Spinal cord (tissue), 10 donors: ENCODE measurements around the gene ACTG1. TPM values are rescaled to one million over a fixed set of nuclear protein-coding genes. Genes with fewer than 3 reads are reported as not detected.

Experiments
- DNase-seq, 6 donors: peaks; one replicate each; pipeline versions ENCODE4 v3.0.0 to v3.0.0-alpha.2; 2013 to 2015; ENCODE audit warnings: low spot score in 6 of 6, low read depth in 4 of 6
- H3K27ac ChIP-seq: one replicate; pipeline ENCODE4 v1.5.1; 2013; ENCODE audit warnings: low read depth, low read length, control low read depth
- H3K27me3 ChIP-seq: one replicate; pipeline ENCODE4 v1.6.1; 2013; ENCODE audit warnings: low read length; ENCODE audit not compliant: control insufficient read depth, insufficient read depth
- H3K36me3 ChIP-seq: one replicate; pipeline ENCODE4 v1.6.1; 2013; ENCODE audit warnings: low read length; ENCODE audit not compliant: control insufficient read depth, insufficient read depth
- H3K4me1 ChIP-seq: one replicate; pipeline ENCODE4 v1.6.1; 2013; ENCODE audit warnings: low read length; ENCODE audit not compliant: control insufficient read depth, insufficient read depth
- H3K4me3 ChIP-seq: one replicate; pipeline ENCODE4 v1.5.1; 2013; ENCODE audit warnings: low read depth, low read length, control low read depth
- H3K9me3 ChIP-seq: one replicate; pipeline ENCODE4 v1.6.1; 2013; ENCODE audit warnings: low read length; ENCODE audit not compliant: control insufficient read depth, insufficient read depth
- WGBS: methylation state at CpG from one replicate; pipeline ENCODE4 v1.1.5; 2013; ENCODE audit warnings: missing lambda C conversion rate; ENCODE audit not compliant: insufficient coverage; 5-methylcytosine and 5-hydroxymethylcytosine counted together
- polyA plus RNA-seq, 2 donors: library from polyadenylated mRNA; unstranded; fragments of 120-200 nt; gene quantifications; one replicate each; pipeline ENCODE4 v1.2.1, GENCODE V29; 2013; ENCODE audit not compliant: insufficient read length in 2 of 2
- total RNA-seq, 2 donors: library from RNA; depleted of rRNA in 1 of 2; stranded (reverse); fragments of 120-200 nt in 1 of 2; fragments of >200 nt in 1 of 2; gene quantifications; one replicate each; pipeline versions ENCODE4 v1.2.3 to v1.2.4, GENCODE V29; 2013 to 2014
- donor health status: healthy.

Gene ACTG1
- total and polyA plus RNA-seq, 4 donors, result 1,777 to 3,460 (median 3,019) TPM

DNA sequence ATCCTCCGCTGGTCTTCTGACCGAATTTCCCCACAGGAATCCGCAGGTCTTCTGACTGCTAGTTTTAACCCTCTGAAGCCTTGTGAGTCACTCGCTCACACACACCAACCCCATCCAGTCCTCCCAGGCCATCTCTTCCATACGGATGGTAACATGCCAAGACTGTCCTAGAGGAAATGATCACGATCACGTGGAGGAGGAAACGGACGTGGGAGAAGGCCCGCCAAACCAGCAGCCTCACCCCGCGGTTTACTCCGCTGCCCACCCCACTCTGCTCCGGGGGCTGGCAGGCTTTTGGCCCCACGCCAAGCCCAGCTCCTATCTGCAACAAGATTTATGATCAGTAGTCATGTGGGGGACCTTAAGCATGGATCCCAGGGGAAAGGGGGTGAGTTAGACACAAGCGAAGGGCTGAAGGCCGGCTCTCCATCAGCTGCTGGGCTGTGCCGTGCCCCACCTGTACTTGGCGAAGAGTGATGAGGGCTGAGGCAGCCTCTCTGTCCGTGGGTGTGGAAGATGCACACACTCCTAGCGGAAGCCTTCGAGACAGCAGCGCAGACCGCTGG lies 41.1 kb upstream of the ACTG1 start:
- peak overlapping the region; percentile 86 for H3K4me3 ChIP-seq
- H3K9me3 ChIP-seq, result no peaks in the 10 kb centered on the region
- peak overlapping the region; percentile 86 for H3K27ac ChIP-seq
- H3K4me1 ChIP-seq, result peaks cover 39% of the 10 kb centered on the region
- peak in 2 of 6 donors; percentile 35 to 59 for DNase-seq
- H3K27me3 ChIP-seq, result no peaks in the 10 kb centered on the region
- peaks cover 62% of the 10 kb centered on the region for H3K36me3 ChIP-seq
- 26% methylated on average over 23 of the region's 24 CpGs for WGBS

DNA sequence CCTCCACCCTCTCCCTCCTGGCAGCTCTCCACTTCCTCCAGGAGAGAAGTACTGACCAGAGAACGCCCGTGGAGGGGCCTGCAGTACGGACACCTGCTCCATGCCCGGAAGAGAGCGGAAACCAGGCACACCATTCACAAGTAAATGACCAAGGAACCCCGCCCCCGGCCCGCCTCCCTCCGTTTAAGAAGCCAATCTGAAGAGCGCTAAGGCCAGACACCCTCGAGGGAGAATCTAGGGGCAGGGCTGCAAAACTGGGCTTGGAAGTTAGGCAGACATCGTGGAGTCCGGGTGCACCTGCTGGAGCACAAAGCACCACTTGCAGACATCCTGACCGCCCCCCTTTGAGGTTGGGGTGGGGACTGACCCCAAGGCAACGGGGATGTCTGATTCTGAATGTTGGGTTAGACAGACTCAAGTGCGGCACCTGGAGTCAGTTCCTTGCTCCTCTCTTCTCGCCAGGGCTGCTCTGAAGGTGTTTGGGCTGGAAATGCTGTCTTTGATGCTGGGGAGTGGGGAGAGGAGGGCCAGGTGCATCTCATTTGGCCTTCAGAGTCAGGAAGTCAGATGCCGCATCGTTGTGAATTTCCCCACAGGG lies 40.5 kb upstream of the ACTG1 start:
- DNase-seq, result peak; percentile 49 to 93 (median 66)
- 3% methylated on average over 11 of the region's 19 CpGs for WGBS
- Histone ChIP-seq H3K27me3 (no peaks in the 10 kb centered on the region), H3K4me1 (peaks cover 39% of the 10 kb centered on the region), H3K4me3 (peak overlapping the region; percentile 86), H3K36me3 (peaks cover 62% of the 10 kb centered on the region), H3K27ac (peak overlapping the region; percentile 86), H3K9me3 (no peaks in the 10 kb centered on the region)

GRCh38 chr17:81552244-81553017 lies 39.8 kb upstream of the ACTG1 start, which contains the start of gene FAAP100:
FAAP100 (minus strand) TSS chr17:81552353; CDS start chr17:81552330, 23 bp downstream.
- Histone ChIP-seq H3K9me3 (no peaks in the 10 kb centered on the region), H3K4me1 (peaks cover 39% of the 10 kb centered on the region), H3K27me3 (no peaks in the 10 kb centered on the region), H3K36me3 (peaks cover 62% of the 10 kb centered on the region), H3K27ac (peak within 1 kb of the TSS; percentile 86), H3K4me3 (peak within 1 kb of the TSS; percentile 86)
- peak; percentile 67 to 95 (median 72) for DNase-seq
- WGBS, result 0% methylated on average over 85 of the region's 85 CpGs

GRCh38 chr17:81551458-81552243 lies 39.1 kb upstream of the ACTG1 start:
- H3K36me3 ChIP-seq, result peaks cover 62% of the 10 kb centered on the region
- no peaks in the 10 kb centered on the region for H3K9me3 ChIP-seq
- no peaks in the 10 kb centered on the region for H3K27me3 ChIP-seq
- H3K4me3 ChIP-seq, result peak overlapping the region; percentile 86
- WGBS, result 1% methylated on average over 69 of the region's 69 CpGs
- peaks cover 39% of the 10 kb centered on the region for H3K4me1 ChIP-seq
- H3K27ac ChIP-seq, result no peak overlapping the region
- peak in 2 of 6 donors; percentile 11 to 24 for DNase-seq

DNA sequence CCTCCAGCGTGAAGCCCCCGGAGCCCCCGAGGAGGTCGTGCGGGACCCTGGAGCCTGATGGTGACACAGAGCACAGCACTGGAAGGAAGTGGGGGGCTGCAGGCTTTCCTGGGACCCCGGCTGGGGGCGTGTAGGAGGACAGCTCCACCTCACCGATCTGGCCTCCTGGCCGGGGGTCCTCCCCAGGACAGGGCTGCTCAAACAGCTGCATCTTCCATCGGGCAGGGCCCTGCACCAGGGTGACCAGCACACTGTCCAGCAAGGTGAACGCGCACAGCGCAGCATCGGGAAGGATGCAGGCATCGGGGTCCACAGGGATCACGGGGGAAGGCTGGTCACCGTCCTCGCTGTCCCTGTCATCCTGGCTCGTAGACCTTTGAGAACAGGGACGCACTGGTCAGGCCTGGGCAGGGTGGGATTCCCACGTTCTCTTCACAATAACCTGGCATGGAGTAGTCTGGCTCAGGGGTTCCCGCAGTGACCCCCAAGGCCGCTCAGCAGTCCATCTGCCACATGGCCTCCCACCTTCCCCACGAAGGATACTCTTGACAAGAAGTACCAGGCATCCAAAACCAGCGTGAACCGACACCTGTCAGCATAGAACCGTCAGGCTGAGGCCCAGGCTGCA lies 38.3 kb upstream of the ACTG1 start:
- DNase-seq, result no peak
- Histone ChIP-seq H3K4me1 (peaks cover 39% of the 10 kb centered on the region), H3K9me3 (no peaks in the 10 kb centered on the region), H3K36me3 (peaks cover 62% of the 10 kb centered on the region), H3K27ac (no peak overlapping the region), H3K27me3 (no peaks in the 10 kb centered on the region), H3K4me3 (peak overlapping the region; percentile 86)
- 83% methylated on average over 27 of the region's 27 CpGs for WGBS

DNA sequence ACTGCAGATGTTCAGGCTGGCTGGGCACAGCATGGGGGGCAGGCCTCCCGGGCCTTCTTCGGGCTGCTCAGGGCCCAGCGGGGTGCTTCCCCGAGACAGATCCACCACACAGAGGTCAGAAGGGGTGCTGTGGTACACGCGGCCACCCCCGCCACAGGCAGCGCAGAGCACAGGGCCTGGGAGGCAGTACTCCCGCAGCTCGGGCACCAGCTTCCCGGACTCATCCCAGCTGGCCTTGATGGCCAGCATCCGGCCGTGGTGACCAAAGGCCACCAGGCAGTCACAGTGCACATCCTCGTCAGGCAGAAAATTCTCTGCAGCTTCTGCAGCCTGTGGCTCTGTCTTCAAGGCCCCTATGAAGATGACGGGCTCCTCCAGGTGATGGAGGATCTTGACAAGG lies 37.7 kb upstream of the ACTG1 start:
- Histone ChIP-seq H3K36me3 (peaks cover 65% of the 10 kb centered on the region), H3K4me1 (peaks cover 39% of the 10 kb centered on the region), H3K27ac (no peak overlapping the region), H3K27me3 (no peaks in the 10 kb centered on the region), H3K9me3 (no peaks in the 10 kb centered on the region), H3K4me3 (no peak overlapping the region)
- no peak for DNase-seq
- WGBS, result 88% methylated on average over 15 of the region's 15 CpGs

DNA sequence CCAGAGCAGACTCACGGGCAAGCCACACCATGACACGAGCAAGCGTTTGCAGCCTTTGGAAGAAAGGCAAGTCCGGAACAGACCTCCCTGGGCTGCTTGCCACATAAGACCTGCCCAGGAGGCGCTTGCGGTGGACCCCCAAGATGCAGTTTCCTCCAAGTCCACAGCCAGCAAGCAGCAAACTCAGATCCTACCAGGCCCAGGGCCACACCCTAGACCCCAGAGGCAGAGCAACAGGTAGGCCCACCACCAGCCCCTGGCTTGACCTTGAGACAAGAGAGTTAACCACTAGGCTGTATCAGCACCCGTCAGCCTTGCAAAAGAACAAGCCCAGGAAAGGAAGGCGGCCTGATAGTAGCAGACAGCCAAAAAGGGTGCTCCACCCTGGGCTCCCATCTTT lies 37.2 kb upstream of the ACTG1 start:
- H3K4me1 ChIP-seq, result peaks cover 39% of the 10 kb centered on the region
- no peak overlapping the region for H3K27ac ChIP-seq
- peaks cover 69% of the 10 kb centered on the region for H3K36me3 ChIP-seq
- no peak for DNase-seq
- 90% methylated on average over 7 of the region's 8 CpGs for WGBS
- H3K9me3 ChIP-seq, result no peaks in the 10 kb centered on the region
- no peaks in the 10 kb centered on the region for H3K27me3 ChIP-seq
- no peak overlapping the region for H3K4me3 ChIP-seq

DNA sequence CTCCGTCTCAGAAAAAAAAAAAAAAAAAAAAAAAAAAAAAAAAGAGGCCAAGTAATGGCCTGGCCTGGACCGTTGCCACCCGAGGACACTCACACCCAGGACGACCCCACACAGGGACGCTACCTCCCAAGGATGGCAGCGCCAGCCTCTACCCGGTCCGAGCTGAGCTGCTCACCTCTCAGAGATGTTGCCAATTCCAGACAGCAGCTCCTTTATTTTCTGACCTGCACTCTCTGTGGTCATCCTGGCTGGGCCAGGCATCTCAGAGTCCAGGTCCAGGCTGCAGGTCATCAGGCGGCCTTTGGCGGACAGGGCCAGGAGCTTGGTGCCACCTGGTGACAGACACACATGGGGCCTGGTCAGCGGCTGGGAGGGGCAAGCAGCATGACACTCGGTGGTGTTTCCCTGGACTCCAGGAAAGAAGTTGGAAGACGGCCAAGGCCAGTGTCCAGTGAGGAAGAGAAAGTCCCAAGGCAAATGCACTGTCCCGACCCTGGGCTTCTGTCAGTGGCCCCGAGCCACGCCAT lies 36.5 kb upstream of the ACTG1 start:
- H3K4me1 ChIP-seq, result peaks cover 36% of the 10 kb centered on the region
- no peak for DNase-seq
- 89% methylated on average over 15 of the region's 16 CpGs for WGBS
- no peaks in the 10 kb centered on the region for H3K27me3 ChIP-seq
- H3K4me3 ChIP-seq, result no peak overlapping the region
- no peaks in the 10 kb centered on the region for H3K9me3 ChIP-seq
- H3K27ac ChIP-seq, result no peak overlapping the region
- H3K36me3 ChIP-seq, result peaks cover 77% of the 10 kb centered on the region

GRCh38 chr17:81547614-81547982 lies 35.0 kb upstream of the ACTG1 start:
- no peaks in the 10 kb centered on the region for H3K27me3 ChIP-seq
- H3K4me3 ChIP-seq, result no peak overlapping the region
- no peak overlapping the region for H3K27ac ChIP-seq
- peaks cover 88% of the 10 kb centered on the region for H3K36me3 ChIP-seq
- 87% methylated on average over 13 of the region's 14 CpGs for WGBS
- DNase-seq, result no peak
- peaks cover 21% of the 10 kb centered on the region for H3K4me1 ChIP-seq
- H3K9me3 ChIP-seq, result no peaks in the 10 kb centered on the region
